ENCODE data around the gene NACC2.

Gene NACC2

DNA sequence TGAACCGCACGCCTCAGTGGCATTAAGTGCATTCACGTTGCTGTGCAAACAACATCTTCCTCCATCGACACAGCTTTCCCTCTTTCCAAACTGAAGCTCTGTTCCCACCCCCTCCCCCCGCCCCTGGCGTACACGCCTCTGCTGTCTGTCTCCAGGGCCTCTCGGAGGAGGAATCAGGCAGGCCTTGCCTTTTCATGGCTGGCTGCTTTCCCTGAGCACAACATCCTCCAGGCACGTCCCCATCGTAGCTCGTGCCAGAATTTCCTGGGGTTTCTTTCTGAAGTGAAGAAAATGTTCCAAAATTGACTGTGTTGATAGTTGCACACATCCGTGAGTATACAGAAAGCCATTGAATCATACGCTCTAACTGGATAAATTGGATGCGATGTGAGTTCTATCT, 45.9 kb upstream of the NACC2 start:
- TF ChIP-seq CTCF (IDR thresholded peaks at IDR 0.05) (no peak), ZFX (IDR thresholded peaks at IDR 0.05; ENCODE audit: borderline replicate concordance) (no peak)
- H3K27ac ChIP-seq, result no peak overlapping the region

DNA sequence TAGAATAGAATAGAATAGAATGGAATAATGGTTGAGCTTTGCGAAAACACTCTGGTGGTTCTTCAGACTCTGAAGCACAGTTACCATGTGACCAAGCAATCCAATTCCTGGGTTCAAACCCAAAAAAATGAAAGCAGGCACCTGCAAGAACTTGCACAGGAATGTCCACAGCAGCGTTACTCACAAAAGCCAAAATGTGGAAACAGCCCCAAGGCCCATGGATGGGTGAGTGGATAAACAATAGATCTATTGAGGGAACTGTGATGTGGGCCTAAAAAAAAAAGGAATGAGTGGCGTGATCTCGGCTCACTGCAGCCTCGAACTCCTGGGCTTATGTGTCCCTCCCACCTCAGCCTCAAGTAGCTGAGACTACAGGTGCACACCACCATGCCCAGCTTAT, 45.0 kb upstream of the NACC2 start:
- H3K27ac ChIP-seq, result no peak overlapping the region
- TF ChIP-seq ZFX (IDR thresholded peaks at IDR 0.05; ENCODE audit: borderline replicate concordance) (no peak), CTCF (IDR thresholded peaks at IDR 0.05) (no peak)

GRCh38 chr9:136138566-136138965, 43.5 kb upstream of the NACC2 start:
- H3K27ac ChIP-seq, result no peak overlapping the region
- TF ChIP-seq ZFX (IDR thresholded peaks at IDR 0.05; ENCODE audit: borderline replicate concordance), result no peak
- TF ChIP-seq CTCF (IDR thresholded peaks at IDR 0.05), result peak; percentile 64

GRCh38 chr9:136137321-136138265, 42.5 kb upstream of the NACC2 start:
- TF ChIP-seq ZFX (IDR thresholded peaks at IDR 0.05; ENCODE audit: borderline replicate concordance), result no peak
- TF ChIP-seq CTCF (IDR thresholded peaks at IDR 0.05), result no peak
- H3K27ac ChIP-seq, result no peak overlapping the region

DNA sequence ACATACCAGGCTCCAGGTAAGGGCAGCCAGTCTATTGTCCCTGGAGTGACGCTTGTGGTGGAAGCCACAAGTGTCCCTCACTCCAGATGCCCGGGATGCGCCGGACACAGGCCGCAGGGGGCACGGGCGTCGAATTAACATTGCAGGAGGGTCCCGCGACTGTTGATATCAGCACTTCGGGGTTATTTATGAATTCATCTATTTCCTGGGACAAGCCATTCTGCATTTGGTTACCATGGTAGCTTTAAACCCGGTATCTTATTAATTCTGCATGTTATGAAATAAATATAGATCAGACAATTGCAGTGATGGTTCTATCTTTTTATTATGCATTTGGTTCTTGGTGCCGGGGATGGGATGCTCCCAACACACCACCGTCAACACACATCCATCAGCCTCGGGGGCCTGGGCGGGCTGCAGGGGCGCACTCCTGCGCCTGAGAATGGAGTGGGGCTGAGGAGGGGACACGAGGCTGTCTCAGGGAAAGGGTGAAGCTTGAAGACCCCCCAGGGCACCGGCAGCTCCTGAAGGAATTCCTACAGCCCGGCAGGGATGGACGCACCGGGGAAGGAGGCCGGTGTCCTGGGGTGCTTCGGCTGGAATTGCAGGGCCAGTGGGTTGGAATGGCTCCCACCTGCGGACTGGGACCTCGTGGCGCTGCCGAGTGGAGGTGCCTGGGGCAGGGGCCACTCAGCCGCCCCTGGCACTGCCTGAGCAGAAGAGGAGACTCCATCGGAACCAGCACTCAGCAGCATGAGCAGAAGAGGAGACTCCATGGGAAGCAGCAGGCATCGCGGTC, 41.2 kb upstream of the NACC2 start:
- H3K27ac ChIP-seq, result no peak overlapping the region
- no peak for TF ChIP-seq CTCF (IDR thresholded peaks at IDR 0.05)

DNA sequence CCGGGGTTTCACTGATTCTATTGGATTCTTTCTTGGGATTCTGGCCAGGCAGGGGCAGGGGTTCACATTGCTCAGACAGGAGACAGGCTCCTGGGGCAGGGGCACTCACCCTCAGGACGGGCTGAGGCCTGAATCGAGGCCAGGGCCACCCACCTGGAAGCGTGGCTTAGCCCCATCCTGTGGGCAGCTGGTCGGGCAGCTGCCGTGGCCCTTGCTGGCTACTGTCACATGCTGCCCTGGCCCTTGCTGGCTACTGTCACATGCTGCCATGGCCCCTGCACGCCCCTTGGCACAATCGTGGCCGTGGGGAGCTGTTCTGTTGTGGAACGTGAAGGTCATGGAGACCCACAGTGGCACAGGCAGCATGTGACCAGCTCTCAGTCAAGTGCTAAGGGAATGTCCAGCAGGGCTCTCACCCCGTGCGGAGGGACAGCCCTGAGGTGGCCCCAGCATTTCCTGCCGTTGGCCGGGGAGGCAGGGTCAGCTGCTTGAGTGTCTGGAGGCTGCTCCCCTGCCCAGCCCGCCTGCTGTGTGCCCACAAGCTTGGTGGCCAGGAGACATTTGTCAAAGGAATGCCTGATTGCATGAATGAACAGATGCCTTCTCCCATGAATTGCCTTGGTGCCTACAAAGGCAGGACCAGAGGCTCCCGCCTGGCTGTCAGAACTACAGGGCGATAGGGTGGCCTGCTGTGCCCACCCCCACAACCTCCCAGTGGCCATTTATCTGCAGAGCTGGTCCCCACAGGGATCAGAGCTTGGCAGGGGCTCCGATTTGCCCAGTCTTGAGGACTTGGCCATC, 40.4 kb upstream of the NACC2 start:
- no peak for TF ChIP-seq CTCF (IDR thresholded peaks at IDR 0.05)
- no peak overlapping the region for H3K27ac ChIP-seq

Measured in 22Rv1 (cell line).